ENCODE data around the gene OOSP4B. TPM values are rescaled to one million over a fixed set of nuclear protein-coding genes. Genes with fewer than 3 reads are reported as not detected.

The OOSP4B gene
- not detected in 2 replicates for total RNA-seq

GRCh38 chr11:60016881-60017280, at the start of gene OOSP4B:
TSS of gene OOSP4B (plus strand) at chr11:60017181.

GRCh38 chr11:60040109-60040508, 23.1 kb downstream of the OOSP4B start, which contains the start of gene OOSP2:
TSS of gene OOSP2 (plus strand) at chr11:60040409. CDS start at chr11:60040460, 51 bp downstream.

GRCh38 chr11:60056349-60056969, 39.5 kb downstream of the OOSP4B start, which contains the start of gene MS4A3:
TSS of gene MS4A3 (plus strand) at chr11:60056665. CDS start at chr11:60061161, 4,496 bp downstream.

Other genes with a start within 250 kb of the OOSP4B start
- gene MRPL16, start 206.4 kb upstream of the OOSP4B start, total RNA-seq, result 70.8 and 88.6 TPM in 2 replicates
- gene CBLIF, start 171.7 kb upstream of the OOSP4B start, total RNA-seq, result not detected in 2 replicates
- 0.32 TPM in 1 of 2 replicates, not detected in the other for gene TCN1, start 150.7 kb upstream of the OOSP4B start, total RNA-seq
- gene OOSP3, start 138.4 kb upstream of the OOSP4B start, total RNA-seq, result not detected in 2 replicates
- not detected in 2 replicates for gene OOSP1, start 78.7 kb upstream of the OOSP4B start, total RNA-seq
- gene OOSP4A, start 53.1 kb upstream of the OOSP4B start, total RNA-seq, result not detected in 2 replicates
- gene OOSP2, start 23.2 kb downstream of the OOSP4B start, total RNA-seq, result not detected in 2 replicates
- not detected in 2 replicates for gene MS4A3, start 39.5 kb downstream of the OOSP4B start, total RNA-seq
- gene MS4A2, start 71.5 kb downstream of the OOSP4B start, total RNA-seq, result not detected in 2 replicates
- 5.8 and 21.8 TPM in 2 replicates for gene MS4A6A, start 165.9 kb downstream of the OOSP4B start, total RNA-seq
- under 0.01 TPM in 1 of 2 replicates, not detected in the other for gene MS4A4E, start 226.0 kb downstream of the OOSP4B start, total RNA-seq

All from epithelial cell of umbilical artery (primary cell).